Ovary (tissue), 3 donors: ENCODE results near the gene SLX4IP.

Experiments used
- CTCF ChIP-seq, 3 donors: fragments of 450-650 bp in 2 of 3; fragments of 200-600 bp in 1 of 3; IDR thresholded peaks; one replicate each; pipeline versions ENCODE4 v1.5.1 to v1.8.0; 2016 to 2022; ENCODE audit warnings: antibody characterized with exemption in 3 of 3, mild to moderate bottlenecking in 1 of 3
- POLR2A ChIP-seq: fragments of 450-650 bp; IDR thresholded peaks from one replicate; pipeline ENCODE4 v1.6.1; 2017; ENCODE audit warnings: antibody characterized with exemption, mild to moderate bottlenecking, moderate library complexity
- donor health status: DM: no; HTN: no; CAD: no.

DNA sequence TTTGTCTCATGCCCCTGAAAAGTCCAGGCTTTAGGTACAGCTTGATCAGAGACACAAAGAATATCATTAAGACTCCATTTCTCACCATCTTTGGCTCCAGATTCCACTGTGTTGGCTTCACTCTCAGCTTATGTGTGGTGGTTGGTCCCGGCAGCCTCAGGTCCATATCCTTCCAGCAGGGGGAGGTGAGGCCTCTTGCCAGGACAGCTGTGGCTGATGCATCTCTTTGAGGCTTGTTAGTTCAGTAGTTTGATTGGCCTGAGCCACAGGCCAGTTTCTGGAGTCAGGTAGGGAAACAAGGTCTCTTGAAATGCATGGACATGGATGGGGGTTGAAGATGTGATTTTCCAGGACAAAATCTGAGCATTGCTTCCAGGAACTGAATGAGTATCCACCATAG, 176.3 kb downstream of the SLX4IP start:
- no peak for TF ChIP-seq POLR2A
- peak in 1 of 3 donors; percentile 11 for TF ChIP-seq CTCF (IDR thresholded peaks at IDR 0.05)
